Kidney (tissue), 14 donors: ENCODE results near the gene AFF3. TPM values are rescaled to one million over a fixed set of nuclear protein-coding genes. Genes with fewer than 3 reads are reported as not detected.

ENCODE experiments used
- DNase-seq, 5 donors: peaks; one replicate each; pipeline ENCODE4 v3.0.0-alpha.2; 2013 to 2020
- FAIRE-seq: peaks from 2 replicates; lab custom pipeline; 2012; peaks lifted over from hg19 to GRCh38; lab: Jason Lieb, UNC
- H3K27ac ChIP-seq, 2 donors: one replicate each; pipeline ENCODE4 v1.7.0; 2013; ENCODE audit warnings: low read depth in 2 of 2, low read length in 2 of 2, inconsistent platforms in 1 of 2
- H3K27me3 ChIP-seq: one replicate; pipeline ENCODE4 v1.7.1; 2013; ENCODE audit warnings: low read length, inconsistent platforms; ENCODE audit not compliant: control insufficient read depth, insufficient read depth
- H3K36me3 ChIP-seq, 3 donors: one replicate each; pipeline versions ENCODE4 v1.7.0 to v1.7.1; 2013; ENCODE audit warnings: low read length in 3 of 3, control low read depth in 1 of 3, inconsistent platforms in 1 of 3; ENCODE audit not compliant: insufficient read depth in 3 of 3, control insufficient read depth in 2 of 3
- H3K4me1 ChIP-seq, 3 donors: one replicate each; pipeline versions ENCODE4 v1.7.0 to v1.7.1; 2013; ENCODE audit warnings: low read length in 3 of 3, inconsistent platforms in 1 of 3, low read depth in 1 of 3; ENCODE audit not compliant: control insufficient read depth in 2 of 3, insufficient read depth in 2 of 3
- H3K4me3 ChIP-seq, 3 donors: one replicate each; pipeline versions ENCODE4 v1.7.0 to v1.8.1; 2013; ENCODE audit warnings: low read length in 3 of 3, control low read depth in 1 of 3, inconsistent platforms in 1 of 3
- H3K9ac ChIP-seq, 3 donors: one replicate each; pipeline versions ENCODE4 v1.7.0 to v1.7.1; 2013; ENCODE audit warnings: low read length in 3 of 3, control low read depth in 1 of 3, inconsistent platforms in 1 of 3
- H3K9me3 ChIP-seq, 3 donors: one replicate each; pipeline versions ENCODE4 v1.7.0 to v1.7.1; 2013; ENCODE audit warnings: low read length in 3 of 3, control low read depth in 1 of 3, inconsistent platforms in 1 of 3; ENCODE audit not compliant: control insufficient read depth in 2 of 3, insufficient read depth in 1 of 3
- CTCF ChIP-seq: IDR thresholded peaks from 3 replicates; pipeline ENCODE4 v1.5.1; 2012; ENCODE audit warnings: mild to moderate bottlenecking, moderate library complexity, borderline replicate concordance; ENCODE audit not compliant: insufficient read depth; ENCODE audit errors: extremely low read depth
- intact Hi-C: fragments of 100-400 bp; cut with DNase I; formaldehyde crosslinking; loops from one replicate; pipeline ENCODE4 v1.11.1; 2022
- polyA plus RNA-seq: library from polyadenylated mRNA; stranded (reverse); fragments of 350-450 nt; fragmentation: Illumina TruSeq; extraction: RNeasy Lipid Tissue Mini Kit (QIAGEN cat#74804); gene quantifications from one replicate; pipeline ENCODE4 v1.2.3, GENCODE V29; 2014; ENCODE audit warnings: low read depth, low replicate concordance; ENCODE audit not compliant: insufficient read depth
- total RNA-seq: library from RNA; stranded (reverse); fragmentation: NEBNext Ultra II Directional; extraction: Animal tissue kit (Norgen Biotek cat#: 25700); gene quantifications from one replicate; pipeline ENCODE4 v1.2.1, GENCODE V29; 2021
- donor health status: control.
- donor health status: control.
- donor health status: control.
- donor health status: control.
- donor health status: control.
- donor health status: DM: yes; HTN: yes; CAD: no.
- donor health status: Normal renal cell carcinoma (clear cell type).

The AFF3 gene
- total and polyA plus RNA-seq, 2 donors from 2014 or later, result 0.65 to 11.0 TPM

DNA sequence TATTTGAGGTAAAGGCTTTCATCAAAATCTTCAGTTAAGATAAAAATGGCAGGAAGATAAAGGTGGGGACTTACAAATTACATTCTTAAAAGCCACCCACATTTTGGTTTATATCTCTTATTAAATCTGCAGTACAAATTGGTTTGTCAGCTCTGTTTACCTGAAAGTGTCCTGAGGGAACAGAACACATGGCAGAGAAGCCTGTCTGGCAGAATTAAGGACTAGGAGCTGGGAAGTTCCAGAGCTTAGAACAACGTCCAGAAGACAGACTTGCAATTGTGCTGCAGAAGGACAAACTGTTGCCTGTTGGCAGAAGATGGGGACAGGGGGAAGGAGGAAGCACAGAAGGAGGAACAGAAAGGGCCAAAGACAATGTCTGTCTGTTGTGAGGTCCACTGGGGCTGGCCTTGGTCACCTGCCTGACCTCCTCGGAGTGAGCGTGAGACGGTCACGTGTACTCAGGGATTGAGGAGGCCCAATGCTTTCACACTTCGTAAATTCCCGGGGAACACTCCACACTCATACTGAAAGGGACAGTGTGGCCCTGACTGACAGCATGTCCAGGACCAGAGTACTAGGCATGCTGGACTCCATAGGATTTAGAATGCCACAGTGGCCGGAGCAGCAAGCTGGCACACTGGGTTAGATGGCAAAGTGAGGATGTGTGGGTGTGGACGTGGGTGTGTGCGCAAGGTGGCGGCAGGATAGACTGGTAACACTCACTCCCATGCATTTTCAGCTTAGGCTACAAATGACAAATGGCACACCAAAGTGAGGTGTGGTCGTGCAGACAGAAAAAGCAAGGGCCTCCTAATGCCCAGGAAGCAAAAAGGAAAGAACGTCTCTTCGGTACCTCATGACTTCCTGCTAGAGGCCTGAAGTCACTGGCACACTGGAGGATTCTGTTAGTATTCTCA, 441.6 kb downstream of the AFF3 start:
- intact Hi-C loops, result no loop called here
- Histone ChIP-seq H3K4me3 (no peak overlapping the region), H3K27me3 (no peaks in the 10 kb centered on the region), H3K9ac (no peak overlapping the region), H3K9me3 (no peaks in the 10 kb centered on the region), H3K36me3 (no peaks in the 10 kb centered on the region), H3K4me1 (no peaks in the 10 kb centered on the region), H3K27ac (no peak overlapping the region)
- DNase-seq (no peak), FAIRE-seq (no peak)
- no peak for TF ChIP-seq CTCF

- FAIRE-seq (no peak), DNase-seq (no peak)
- no peak overlapping the region for H3K4me3 ChIP-seq
- H3K9me3 ChIP-seq, result no peaks in the 10 kb centered on the region
- intact Hi-C loops, result no loop called here
- H3K36me3 ChIP-seq, result no peaks in the 10 kb centered on the region
- H3K27me3 ChIP-seq, result no peaks in the 10 kb centered on the region
- no peaks in the 10 kb centered on the region for H3K4me1 ChIP-seq
- no peak for TF ChIP-seq CTCF
- no peak overlapping the region for H3K9ac ChIP-seq
- no peak overlapping the region for H3K27ac ChIP-seq
Observed at GRCh38 chr2:99698896-99699295, 443.5 kb downstream of the AFF3 start.

GRCh38 chr2:99697811-99698568, 444.4 kb downstream of the AFF3 start:
- TF ChIP-seq CTCF, result no peak
- H3K4me3 ChIP-seq, result no peak overlapping the region
- H3K27ac ChIP-seq, result no peak overlapping the region
- H3K4me1 ChIP-seq, result no peaks in the 10 kb centered on the region
- FAIRE-seq (no peak), DNase-seq (no peak)
- intact Hi-C loops, result no loop called here
- H3K9ac ChIP-seq, result no peak overlapping the region
- no peaks in the 10 kb centered on the region for H3K27me3 ChIP-seq
- no peaks in the 10 kb centered on the region for H3K36me3 ChIP-seq
- H3K9me3 ChIP-seq, result no peaks in the 10 kb centered on the region
